SK-MEL-5 (cell line): ENCODE measurements around the gene RNF10. TPM values are rescaled to one million over a fixed set of nuclear protein-coding genes. Genes with fewer than 3 reads are reported as not detected.

Experiments used
- DNase-seq: peaks from one replicate; pipeline ENCODE4 v3.0.0-alpha.2; 2016; ENCODE audit warnings: low read depth, low spot score
- in situ Hi-C: cut with HindIII; loops from 2 replicates; pipeline ENCODE4 v1.10.0; 2016; ENCODE audit warnings: low sequenced_read_pairs, high pct_unique_total_duplicates, low pct_unique_long_range_greater_than_20kb
- total RNA-seq: library from RNA; depleted of rRNA; stranded (reverse); fragments of >200 nt; shearing (Covaris generic); gene quantifications from 2 replicates; pipeline ENCODE4 v1.2.3, GENCODE V29; 2014

RNF10 gene
- total RNA-seq, 1 experiment from 2014 or later, result 42.2 TPM

GRCh38 chr12:120546050-120546386 is 11.9 kb downstream of the RNF10 start:
- DNase-seq, result peak; percentile 83
- in situ Hi-C loops, result no loop called here

GRCh38 chr12:120554678-120555077 is 20.5 kb downstream of the RNF10 start:
- in situ Hi-C loops, result no loop called here
- DNase-seq, result no peak

- no peak for DNase-seq
- in situ Hi-C loops, result no loop called here
These were observed 23.4 kb downstream of the RNF10 start for GRCh38 chr12:120557589-120557988.

- in situ Hi-C loops, result no loop called here
- DNase-seq, result no peak
These were observed 28.8 kb downstream of the RNF10 start for GRCh38 chr12:120562906-120563305.

GRCh38 chr12:120563495-120563894 is 29.3 kb downstream of the RNF10 start:
- no peak for DNase-seq
- in situ Hi-C loops, result no loop called here

- in situ Hi-C loops, result no loop called here
- no peak for DNase-seq
These were observed 37.1 kb downstream of the RNF10 start for GRCh38 chr12:120571299-120571698.

GRCh38 chr12:120573560-120573959 is 39.4 kb downstream of the RNF10 start:
- in situ Hi-C loops, result no loop called here
- peak; percentile 65 for DNase-seq

- in situ Hi-C loops, result no loop called here
- no peak for DNase-seq
These were observed 40.0 kb downstream of the RNF10 start for GRCh38 chr12:120574106-120574505.

- no peak for DNase-seq
- in situ Hi-C loops, result no loop called here
These were observed 45.0 kb downstream of the RNF10 start for GRCh38 chr12:120579179-120579578.

- in situ Hi-C loops, result no loop called here
- DNase-seq, result peak; percentile 99
These were observed 46.9 kb downstream of the RNF10 start, which contains the start of gene POP5 for GRCh38 chr12:120580787-120581723. TSS of gene POP5 (minus strand) at chr12:120581402. CDS start at chr12:120581362, 40 bp downstream.

- in situ Hi-C loops, result no loop called here
- peak; percentile 22 for DNase-seq
These were observed 47.8 kb downstream of the RNF10 start for GRCh38 chr12:120581998-120582397.

- peak; percentile 82 for DNase-seq
- in situ Hi-C loops, result no loop called here
These were observed 49.4 kb downstream of the RNF10 start for GRCh38 chr12:120583478-120584030.

- in situ Hi-C loops, result no loop called here
- no peak for DNase-seq
These were observed 50.4 kb downstream of the RNF10 start for GRCh38 chr12:120584343-120585149.

- no peak for DNase-seq
These were observed 52.0 kb downstream of the RNF10 start for GRCh38 chr12:120586206-120586605.

GRCh38 chr12:120586860-120587259 is 52.7 kb downstream of the RNF10 start:
- DNase-seq, result no peak
- in situ Hi-C loops, result no loop called here

More at GRCh38 chr12:120586206-120586605, 52.0 kb downstream of the RNF10 start:
- in situ Hi-C loops, result no loop called here

- in situ Hi-C loops, result no loop called here
- DNase-seq, result no peak
These were observed 54.2 kb downstream of the RNF10 start for GRCh38 chr12:120588371-120588770.

GRCh38 chr12:120588948-120589930 is 55.1 kb downstream of the RNF10 start:
- no peak for DNase-seq
- in situ Hi-C loops, result no loop called here
